WTC11 (cell line): Measurements from ENCODE around the gene IQGAP3. TPM values are rescaled to one million over a fixed set of nuclear protein-coding genes. Genes with fewer than 3 reads are reported as not detected.
A peak's percentile ranks its signal among the peaks of the same experiment; 100 is the strongest.

Experiments used
- ATAC-seq: fragments of 200-7000 bp; cut with Tn5 transposase; 2 replicates; pipeline ENCODE4 v1.10.0; 2021; ENCODE audit warnings: mild to moderate bottlenecking, moderate library complexity
- CTCF ChIA-PET: fragments of 300-600 bp; sonication (Branson Sonifier 250); formaldehyde crosslinking; loops from one replicate; lab custom pipeline; 2021; ENCODE audit warnings: antibody characterized with exemption; lab: Charles Lee
- POLR2A ChIA-PET: fragments of 350-600 bp; sonication (Branson Sonifier 250); formaldehyde crosslinking; loops from one replicate; lab custom pipeline; 2021; ENCODE audit warnings: antibody characterized with exemption; lab: Charles Lee
- DNase-seq: peaks from one replicate; pipeline ENCODE4 v3.0.0; 2021; ENCODE audit warnings: low spot score
- H3K27ac Mint-ChIP-seq: 2 replicates; pipeline ENCODE4 v1.8.0; 2021; ENCODE audit warnings: mixed read lengths
- H3K27me3 Mint-ChIP-seq: 2 replicates; pipeline ENCODE4 v1.8.0; 2021; ENCODE audit warnings: low read depth, mild to moderate bottlenecking, moderate library complexity, mixed read lengths
- H3K36me3 Mint-ChIP-seq: 2 replicates; pipeline ENCODE4 v1.8.0; 2021; ENCODE audit warnings: mixed read lengths
- H3K4me1 Mint-ChIP-seq: 2 replicates; pipeline ENCODE4 v1.8.0; 2022; ENCODE audit warnings: mixed read lengths
- H3K4me3 Mint-ChIP-seq: 2 replicates; pipeline ENCODE4 v1.8.0; 2021; ENCODE audit warnings: mild to moderate bottlenecking, moderate library complexity, mixed read lengths
- H3K9me3 Mint-ChIP-seq: 2 replicates; pipeline ENCODE4 v1.8.0; 2021; ENCODE audit warnings: mixed read lengths
- CREB1 ChIP-seq: sonication (generic); formaldehyde crosslinking; IDR thresholded peaks from 2 replicates; pipeline ENCODE4 v1.8.0; 2023; ENCODE audit warnings: mild to moderate bottlenecking, missing genetic modification reagents
- ELF4 ChIP-seq: sonication (generic); formaldehyde crosslinking; IDR thresholded peaks from 2 replicates; pipeline ENCODE4 v1.8.1; 2022; ENCODE audit warnings: low read depth, mild to moderate bottlenecking, moderate library complexity, missing genetic modification reagents
- ESRRA ChIP-seq: sonication (generic); formaldehyde crosslinking; IDR thresholded peaks from 2 replicates; pipeline ENCODE4 v1.8.1; 2022; ENCODE audit warnings: mild to moderate bottlenecking, missing genetic modification reagents, borderline replicate concordance
- FOXK1 ChIP-seq: sonication (generic); formaldehyde crosslinking; IDR thresholded peaks from 2 replicates; pipeline ENCODE4 v1.8.0; 2022; ENCODE audit warnings: mild to moderate bottlenecking, moderate library complexity, missing genetic modification reagents
- FOXP1 ChIP-seq: sonication (generic); formaldehyde crosslinking; IDR thresholded peaks from 2 replicates; pipeline ENCODE4 v1.8.0; 2022; ENCODE audit warnings: missing genetic modification reagents, mild to moderate bottlenecking, moderate library complexity, borderline replicate concordance
- MYBL2 ChIP-seq: sonication (generic); formaldehyde crosslinking; IDR thresholded peaks from 2 replicates; pipeline ENCODE4 v1.8.1; 2023; ENCODE audit warnings: mild to moderate bottlenecking, moderate library complexity, missing genetic modification reagents
- NFATC4 ChIP-seq: fragments of 250-450 bp; sonication (Bioruptor Pico); IDR thresholded peaks from 2 replicates; pipeline ENCODE4 v1.9.0; 2021; ENCODE audit warnings: mild to moderate bottlenecking
- NFE2L1 ChIP-seq: sonication (generic); formaldehyde crosslinking; IDR thresholded peaks from 2 replicates; pipeline ENCODE4 v1.8.1; 2023; ENCODE audit warnings: missing genetic modification reagents
- NR2C2 ChIP-seq: sonication (generic); formaldehyde crosslinking; IDR thresholded peaks from 2 replicates; pipeline ENCODE4 v1.8.0; 2022; ENCODE audit warnings: mild to moderate bottlenecking, missing genetic modification reagents
- OVOL2 ChIP-seq: fragments of 250-450 bp; sonication (Bioruptor Pico); IDR thresholded peaks from 2 replicates; pipeline ENCODE4 v1.9.0; 2021; ENCODE audit warnings: mild to moderate bottlenecking, borderline replicate concordance
- RORB ChIP-seq: fragments of 250-450 bp; sonication (Bioruptor Pico); IDR thresholded peaks from 2 replicates; pipeline ENCODE4 v1.9.0; 2021; ENCODE audit warnings: mild to moderate bottlenecking
- SMAD4 ChIP-seq: sonication (generic); formaldehyde crosslinking; IDR thresholded peaks from 2 replicates; pipeline ENCODE4 v1.8.0; 2022; ENCODE audit warnings: mild to moderate bottlenecking, missing genetic modification reagents
- TP53 ChIP-seq: sonication (generic); formaldehyde crosslinking; IDR thresholded peaks from 2 replicates; pipeline ENCODE4 v1.8.1; 2023; ENCODE audit warnings: mild to moderate bottlenecking, missing genetic modification reagents
- ZBTB21 ChIP-seq: sonication (generic); formaldehyde crosslinking; IDR thresholded peaks from 2 replicates; pipeline ENCODE4 v1.8.1; 2023; ENCODE audit warnings: mild to moderate bottlenecking, missing genetic modification reagents, borderline replicate concordance
- ZNF121 ChIP-seq: sonication (generic); formaldehyde crosslinking; IDR thresholded peaks from 2 replicates; pipeline ENCODE4 v1.8.0; 2023; ENCODE audit warnings: missing genetic modification reagents
- ZNF219 ChIP-seq: sonication (generic); formaldehyde crosslinking; IDR thresholded peaks from 2 replicates; pipeline ENCODE4 v1.8.0; 2023; ENCODE audit warnings: missing genetic modification reagents, mild to moderate bottlenecking, borderline replicate concordance
- total RNA-seq: library from RNA; stranded (reverse); gene quantifications from 3 replicates; pipeline ENCODE4 v1.2.3, GENCODE V29; 2021
- TF ChIP-seq, protein P1 (sequence below): sonication (generic); formaldehyde crosslinking; IDR thresholded peaks from 2 replicates; pipeline ENCODE4 v1.8.1; 2023; ENCODE audit warnings: mild to moderate bottlenecking, missing genetic modification reagents, moderate library complexity
- TF ChIP-seq, protein P2 (sequence below): sonication (generic); formaldehyde crosslinking; IDR thresholded peaks from 2 replicates; pipeline ENCODE4 v1.8.0; 2023; ENCODE audit warnings: missing genetic modification reagents, mild to moderate bottlenecking, borderline replicate concordance
- TF ChIP-seq, protein P3 (sequence below): sonication (generic); formaldehyde crosslinking; IDR thresholded peaks from 2 replicates; pipeline ENCODE4 v1.8.1; 2023; ENCODE audit warnings: mild to moderate bottlenecking, missing genetic modification reagents, moderate library complexity
- TF ChIP-seq, protein P4 (sequence below): sonication (generic); formaldehyde crosslinking; IDR thresholded peaks from 2 replicates; pipeline ENCODE4 v1.8.1; 2022; ENCODE audit warnings: low read depth, missing genetic modification reagents, borderline replicate concordance
- TF ChIP-seq, protein P5 (sequence below): fragments of 250-450 bp; sonication (Bioruptor Pico); IDR thresholded peaks from 2 replicates; pipeline ENCODE4 v1.9.0; 2021; ENCODE audit warnings: mild to moderate bottlenecking
- TF ChIP-seq, protein P6 (sequence below): sonication (generic); formaldehyde crosslinking; IDR thresholded peaks from 2 replicates; pipeline ENCODE4 v1.8.1; 2023; ENCODE audit warnings: mild to moderate bottlenecking, missing genetic modification reagents
- TF ChIP-seq, protein P7 (sequence below): fragments of 250-450 bp; sonication (Bioruptor Pico); IDR thresholded peaks from 2 replicates; pipeline ENCODE4 v2.1.2; 2022; ENCODE audit warnings: mild to moderate bottlenecking, moderate library complexity

The IQGAP3 gene
- total RNA-seq, 1 experiment from 2014 or later = 33.3 TPM

DNA sequence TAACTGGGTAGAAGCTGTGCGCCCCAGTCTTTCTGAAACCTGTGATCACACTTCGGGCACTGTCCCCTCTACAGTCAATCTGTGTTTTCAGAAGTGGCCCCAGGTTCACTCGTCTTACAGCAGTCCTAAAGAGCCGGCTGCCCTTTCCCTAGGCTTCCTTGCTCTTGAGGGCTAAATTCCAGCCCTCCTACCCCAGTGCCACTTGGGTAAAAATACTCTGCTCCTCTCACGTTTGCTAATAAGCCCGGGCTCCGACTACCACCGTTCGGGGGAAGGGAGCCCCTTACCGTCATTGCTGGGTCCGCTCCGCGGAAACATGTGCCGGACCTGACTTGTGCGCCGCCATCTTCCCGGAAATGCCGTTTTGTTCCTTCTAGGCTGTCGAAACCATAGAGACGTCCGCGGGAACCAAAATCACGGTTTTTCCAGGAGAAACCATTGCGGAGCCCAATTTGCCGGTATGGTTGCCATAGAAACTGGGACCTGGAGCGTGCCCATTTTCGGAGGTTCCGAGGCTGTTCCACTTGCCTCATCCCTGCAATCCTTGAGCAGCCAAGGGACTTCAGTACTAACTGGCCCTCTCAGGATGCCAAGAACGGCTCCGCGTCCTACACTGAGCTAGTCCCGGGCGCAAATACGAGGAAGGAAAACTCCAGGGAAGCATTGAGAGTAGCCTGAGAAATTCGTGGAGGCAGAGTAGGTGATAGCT is 28.9 kb upstream of the IQGAP3 start, which contains the start of gene GPATCH4 (continued):
- TF ChIP-seq, protein P1, sequence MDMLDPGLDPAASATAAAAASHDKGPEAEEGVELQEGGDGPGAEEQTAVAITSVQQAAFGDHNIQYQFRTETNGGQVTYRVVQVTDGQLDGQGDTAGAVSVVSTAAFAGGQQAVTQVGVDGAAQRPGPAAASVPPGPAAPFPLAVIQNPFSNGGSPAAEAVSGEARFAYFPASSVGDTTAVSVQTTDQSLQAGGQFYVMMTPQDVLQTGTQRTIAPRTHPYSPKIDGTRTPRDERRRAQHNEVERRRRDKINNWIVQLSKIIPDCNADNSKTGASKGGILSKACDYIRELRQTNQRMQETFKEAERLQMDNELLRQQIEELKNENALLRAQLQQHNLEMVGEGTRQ (CRISPR knock-in tag) = peak; percentile 25; the same call in 1 of the 2 replicates
- TF ChIP-seq FOXK1 (CRISPR knock-in tag) (no peak), CREB1 (CRISPR knock-in tag) (peak; percentile 18; the same call in 1 of the 2 replicates), FOXP1 (peak; percentile 44; the same call in 1 of the 2 replicates)
- TF ChIP-seq, protein P2, sequence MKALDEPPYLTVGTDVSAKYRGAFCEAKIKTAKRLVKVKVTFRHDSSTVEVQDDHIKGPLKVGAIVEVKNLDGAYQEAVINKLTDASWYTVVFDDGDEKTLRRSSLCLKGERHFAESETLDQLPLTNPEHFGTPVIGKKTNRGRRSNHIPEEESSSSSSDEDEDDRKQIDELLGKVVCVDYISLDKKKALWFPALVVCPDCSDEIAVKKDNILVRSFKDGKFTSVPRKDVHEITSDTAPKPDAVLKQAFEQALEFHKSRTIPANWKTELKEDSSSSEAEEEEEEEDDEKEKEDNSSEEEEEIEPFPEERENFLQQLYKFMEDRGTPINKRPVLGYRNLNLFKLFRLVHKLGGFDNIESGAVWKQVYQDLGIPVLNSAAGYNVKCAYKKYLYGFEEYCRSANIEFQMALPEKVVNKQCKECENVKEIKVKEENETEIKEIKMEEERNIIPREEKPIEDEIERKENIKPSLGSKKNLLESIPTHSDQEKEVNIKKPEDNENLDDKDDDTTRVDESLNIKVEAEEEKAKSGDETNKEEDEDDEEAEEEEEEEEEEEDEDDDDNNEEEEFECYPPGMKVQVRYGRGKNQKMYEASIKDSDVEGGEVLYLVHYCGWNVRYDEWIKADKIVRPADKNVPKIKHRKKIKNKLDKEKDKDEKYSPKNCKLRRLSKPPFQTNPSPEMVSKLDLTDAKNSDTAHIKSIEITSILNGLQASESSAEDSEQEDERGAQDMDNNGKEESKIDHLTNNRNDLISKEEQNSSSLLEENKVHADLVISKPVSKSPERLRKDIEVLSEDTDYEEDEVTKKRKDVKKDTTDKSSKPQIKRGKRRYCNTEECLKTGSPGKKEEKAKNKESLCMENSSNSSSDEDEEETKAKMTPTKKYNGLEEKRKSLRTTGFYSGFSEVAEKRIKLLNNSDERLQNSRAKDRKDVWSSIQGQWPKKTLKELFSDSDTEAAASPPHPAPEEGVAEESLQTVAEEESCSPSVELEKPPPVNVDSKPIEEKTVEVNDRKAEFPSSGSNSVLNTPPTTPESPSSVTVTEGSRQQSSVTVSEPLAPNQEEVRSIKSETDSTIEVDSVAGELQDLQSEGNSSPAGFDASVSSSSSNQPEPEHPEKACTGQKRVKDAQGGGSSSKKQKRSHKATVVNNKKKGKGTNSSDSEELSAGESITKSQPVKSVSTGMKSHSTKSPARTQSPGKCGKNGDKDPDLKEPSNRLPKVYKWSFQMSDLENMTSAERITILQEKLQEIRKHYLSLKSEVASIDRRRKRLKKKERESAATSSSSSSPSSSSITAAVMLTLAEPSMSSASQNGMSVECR = peak; percentile 79; the same call in 1 of the 2 replicates
- TF ChIP-seq, all 79 proteins: peak for 17

DNA sequence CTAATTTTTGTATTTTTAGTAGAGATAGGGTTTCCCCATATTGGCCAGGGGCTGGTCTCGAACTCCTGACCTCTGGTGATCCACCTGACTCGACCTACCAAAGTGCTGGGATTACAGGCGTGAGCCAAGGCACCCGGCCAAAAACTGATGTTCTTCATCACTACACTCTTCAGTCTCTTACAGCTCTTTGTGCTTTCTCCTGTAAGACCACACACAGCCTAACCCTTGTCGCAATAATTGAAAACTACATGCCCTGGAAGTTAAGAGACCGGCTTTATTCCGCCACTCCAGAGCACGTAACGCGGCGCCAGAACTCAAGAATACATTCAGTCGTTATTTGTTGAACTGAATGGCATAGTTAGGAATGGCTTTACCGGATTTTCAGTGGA is 28.4 kb upstream of the IQGAP3 start:
- no peak for TF ChIP-seq NFE2L1
- TF ChIP-seq FOXP1 = no peak
- no peak for TF ChIP-seq OVOL2 (CRISPR knock-in tag)
- no peak for TF ChIP-seq MYBL2 (CRISPR knock-in tag)
- TF ChIP-seq ZNF219 = no peak
- TF ChIP-seq ZNF121 = no peak
- Mint-ChIP-seq H3K36me3 (peaks cover 33% of the 10 kb centered on the region), H3K4me3 (peak overlapping the region; percentile 94), H3K4me1 (peaks cover 13% of the 10 kb centered on the region), H3K27ac (peak overlapping the region; percentile 98), H3K9me3 (no peaks in the 10 kb centered on the region), H3K27me3 (no peaks in the 10 kb centered on the region)
- POLR2A ChIA-PET = no interaction called here
- ATAC-seq (no peak), DNase-seq (no peak)
- CTCF ChIA-PET = interaction anchor here (1.0 to 1.3 kb wide), 2 partner anchors 9 to 120 kb away, joined by 3 to 5 read pairs; partner anchors contain the start of gene NAXE

DNA sequence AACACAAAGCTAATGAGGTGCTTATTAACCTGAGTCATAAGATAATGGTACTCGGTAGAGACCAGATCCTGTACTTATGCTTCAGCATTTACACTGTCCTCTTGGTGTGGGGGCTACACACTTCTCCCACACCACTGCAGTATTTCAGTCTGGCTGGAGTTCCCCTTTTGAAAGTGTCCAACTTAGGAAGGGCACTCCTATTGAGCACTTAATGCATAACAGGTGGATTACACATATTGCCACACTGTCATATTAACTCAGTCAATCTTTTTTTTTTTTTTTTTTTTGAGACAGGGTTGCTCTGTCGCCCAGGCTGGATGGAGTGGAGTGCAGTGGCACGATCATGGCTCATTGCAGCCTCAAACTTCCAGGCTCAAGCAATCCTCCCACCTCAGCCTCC is 27.4 kb upstream of the IQGAP3 start:
- H3K27me3 Mint-ChIP-seq = no peaks in the 10 kb centered on the region
- H3K4me1 Mint-ChIP-seq = peaks cover 13% of the 10 kb centered on the region
- H3K27ac Mint-ChIP-seq = no peak overlapping the region
- no peak for DNase-seq
- peaks cover 42% of the 10 kb centered on the region for H3K36me3 Mint-ChIP-seq
- H3K4me3 Mint-ChIP-seq = peak overlapping the region; percentile 94
- ATAC-seq = no peak
- ChIA-PET CTCF (interaction anchor here (0.7 to 1.3 kb wide), 3 partner anchors 8 to 294 kb away, joined by 3 to 5 read pairs (median 4); partner anchors contain the start of genes NAXE and PEAR1), POLR2A (no interaction called here)
- H3K9me3 Mint-ChIP-seq = no peaks in the 10 kb centered on the region
- no peak for TF ChIP-seq FOXK1 (CRISPR knock-in tag)
- TF ChIP-seq TP53 = no peak
- no peak for TF ChIP-seq RORB (CRISPR knock-in tag)
- TF ChIP-seq ELF4 = no peak
- TF ChIP-seq, protein P3, sequence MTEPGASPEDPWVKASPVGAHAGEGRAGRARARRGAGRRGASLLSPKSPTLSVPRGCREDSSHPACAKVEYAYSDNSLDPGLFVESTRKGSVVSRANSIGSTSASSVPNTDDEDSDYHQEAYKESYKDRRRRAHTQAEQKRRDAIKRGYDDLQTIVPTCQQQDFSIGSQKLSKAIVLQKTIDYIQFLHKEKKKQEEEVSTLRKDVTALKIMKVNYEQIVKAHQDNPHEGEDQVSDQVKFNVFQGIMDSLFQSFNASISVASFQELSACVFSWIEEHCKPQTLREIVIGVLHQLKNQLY (CRISPR knock-in tag) = no peak
- no peak for TF ChIP-seq NFATC4
- no peak for TF ChIP-seq ZBTB21
- TF ChIP-seq, protein P4, sequence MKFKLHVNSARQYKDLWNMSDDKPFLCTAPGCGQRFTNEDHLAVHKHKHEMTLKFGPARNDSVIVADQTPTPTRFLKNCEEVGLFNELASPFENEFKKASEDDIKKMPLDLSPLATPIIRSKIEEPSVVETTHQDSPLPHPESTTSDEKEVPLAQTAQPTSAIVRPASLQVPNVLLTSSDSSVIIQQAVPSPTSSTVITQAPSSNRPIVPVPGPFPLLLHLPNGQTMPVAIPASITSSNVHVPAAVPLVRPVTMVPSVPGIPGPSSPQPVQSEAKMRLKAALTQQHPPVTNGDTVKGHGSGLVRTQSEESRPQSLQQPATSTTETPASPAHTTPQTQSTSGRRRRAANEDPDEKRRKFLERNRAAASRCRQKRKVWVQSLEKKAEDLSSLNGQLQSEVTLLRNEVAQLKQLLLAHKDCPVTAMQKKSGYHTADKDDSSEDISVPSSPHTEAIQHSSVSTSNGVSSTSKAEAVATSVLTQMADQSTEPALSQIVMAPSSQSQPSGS (CRISPR knock-in tag) = no peak
- no peak for TF ChIP-seq ESRRA (CRISPR knock-in tag)
- TF ChIP-seq, protein P5, sequence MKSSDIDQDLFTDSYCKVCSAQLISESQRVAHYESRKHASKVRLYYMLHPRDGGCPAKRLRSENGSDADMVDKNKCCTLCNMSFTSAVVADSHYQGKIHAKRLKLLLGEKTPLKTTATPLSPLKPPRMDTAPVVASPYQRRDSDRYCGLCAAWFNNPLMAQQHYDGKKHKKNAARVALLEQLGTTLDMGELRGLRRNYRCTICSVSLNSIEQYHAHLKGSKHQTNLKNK (CRISPR knock-in tag) = no peak
- TF ChIP-seq, protein P6, sequence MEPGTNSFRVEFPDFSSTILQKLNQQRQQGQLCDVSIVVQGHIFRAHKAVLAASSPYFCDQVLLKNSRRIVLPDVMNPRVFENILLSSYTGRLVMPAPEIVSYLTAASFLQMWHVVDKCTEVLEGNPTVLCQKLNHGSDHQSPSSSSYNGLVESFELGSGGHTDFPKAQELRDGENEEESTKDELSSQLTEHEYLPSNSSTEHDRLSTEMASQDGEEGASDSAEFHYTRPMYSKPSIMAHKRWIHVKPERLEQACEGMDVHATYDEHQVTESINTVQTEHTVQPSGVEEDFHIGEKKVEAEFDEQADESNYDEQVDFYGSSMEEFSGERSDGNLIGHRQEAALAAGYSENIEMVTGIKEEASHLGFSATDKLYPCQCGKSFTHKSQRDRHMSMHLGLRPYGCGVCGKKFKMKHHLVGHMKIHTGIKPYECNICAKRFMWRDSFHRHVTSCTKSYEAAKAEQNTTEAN (CRISPR knock-in tag) = no peak
- TF ChIP-seq SMAD4 (CRISPR knock-in tag) = no peak
- TF ChIP-seq, protein P7, sequence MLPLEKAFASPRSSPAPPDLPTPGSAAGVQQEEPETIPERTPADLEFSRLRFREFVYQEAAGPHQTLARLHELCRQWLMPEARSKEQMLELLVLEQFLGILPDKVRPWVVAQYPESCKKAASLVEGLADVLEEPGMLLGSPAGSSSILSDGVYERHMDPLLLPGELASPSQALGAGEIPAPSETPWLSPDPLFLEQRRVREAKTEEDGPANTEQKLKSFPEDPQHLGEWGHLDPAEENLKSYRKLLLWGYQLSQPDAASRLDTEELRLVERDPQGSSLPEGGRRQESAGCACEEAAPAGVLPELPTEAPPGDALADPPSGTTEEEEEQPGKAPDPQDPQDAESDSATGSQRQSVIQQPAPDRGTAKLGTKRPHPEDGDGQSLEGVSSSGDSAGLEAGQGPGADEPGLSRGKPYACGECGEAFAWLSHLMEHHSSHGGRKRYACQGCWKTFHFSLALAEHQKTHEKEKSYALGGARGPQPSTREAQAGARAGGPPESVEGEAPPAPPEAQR = no peak
- TF ChIP-seq NR2C2 = no peak
